Measurements from ENCODE around the gene GPR42. TPM values are rescaled to one million over a fixed set of nuclear protein-coding genes. Genes with fewer than 3 reads are reported as not detected.

The GPR42 gene
- total and polyA plus RNA-seq, 2 donors from 2014 or later: not detected

- H3K9ac ChIP-seq (ENCODE audit: low read length in 3 of 3): no peak overlapping the region
- TF ChIP-seq, protein P1, sequence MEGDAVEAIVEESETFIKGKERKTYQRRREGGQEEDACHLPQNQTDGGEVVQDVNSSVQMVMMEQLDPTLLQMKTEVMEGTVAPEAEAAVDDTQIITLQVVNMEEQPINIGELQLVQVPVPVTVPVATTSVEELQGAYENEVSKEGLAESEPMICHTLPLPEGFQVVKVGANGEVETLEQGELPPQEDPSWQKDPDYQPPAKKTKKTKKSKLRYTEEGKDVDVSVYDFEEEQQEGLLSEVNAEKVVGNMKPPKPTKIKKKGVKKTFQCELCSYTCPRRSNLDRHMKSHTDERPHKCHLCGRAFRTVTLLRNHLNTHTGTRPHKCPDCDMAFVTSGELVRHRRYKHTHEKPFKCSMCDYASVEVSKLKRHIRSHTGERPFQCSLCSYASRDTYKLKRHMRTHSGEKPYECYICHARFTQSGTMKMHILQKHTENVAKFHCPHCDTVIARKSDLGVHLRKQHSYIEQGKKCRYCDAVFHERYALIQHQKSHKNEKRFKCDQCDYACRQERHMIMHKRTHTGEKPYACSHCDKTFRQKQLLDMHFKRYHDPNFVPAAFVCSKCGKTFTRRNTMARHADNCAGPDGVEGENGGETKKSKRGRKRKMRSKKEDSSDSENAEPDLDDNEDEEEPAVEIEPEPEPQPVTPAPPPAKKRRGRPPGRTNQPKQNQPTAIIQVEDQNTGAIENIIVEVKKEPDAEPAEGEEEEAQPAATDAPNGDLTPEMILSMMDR (IDR thresholded peaks at IDR 0.05; ENCODE audit: borderline replicate concordance, extremely low read depth, insufficient read depth): no peak
- no peak overlapping the region for H3K4me3 ChIP-seq (ENCODE audit: low read length in 3 of 3)
- DNase-seq (no peak), FAIRE-seq (no peak)
- H3K27me3 ChIP-seq (ENCODE audit: control insufficient read depth, insufficient read depth, low read length): no peaks in the 10 kb centered on the region
- no peaks in the 10 kb centered on the region for H3K9me3 ChIP-seq (ENCODE audit: control insufficient read depth in 2 of 3, insufficient read depth in 1 of 3, low read length in 3 of 3)
- intact Hi-C loops (cut with DNase I): no loop called here
- H3K36me3 ChIP-seq (ENCODE audit: control insufficient read depth in 2 of 3, insufficient read depth in 3 of 3, low read length in 3 of 3): no peaks in the 10 kb centered on the region
- H3K4me1 ChIP-seq (ENCODE audit: control insufficient read depth in 2 of 3, insufficient read depth in 2 of 3, low read depth in 1 of 3, low read length in 3 of 3): no peaks in the 10 kb centered on the region
- H3K27ac ChIP-seq (ENCODE audit: low read depth in 2 of 2, low read length in 2 of 2): no peak overlapping the region
Observed at GRCh38 chr19:35419805-35420204, 48.9 kb downstream of the GPR42 start.

DNA sequence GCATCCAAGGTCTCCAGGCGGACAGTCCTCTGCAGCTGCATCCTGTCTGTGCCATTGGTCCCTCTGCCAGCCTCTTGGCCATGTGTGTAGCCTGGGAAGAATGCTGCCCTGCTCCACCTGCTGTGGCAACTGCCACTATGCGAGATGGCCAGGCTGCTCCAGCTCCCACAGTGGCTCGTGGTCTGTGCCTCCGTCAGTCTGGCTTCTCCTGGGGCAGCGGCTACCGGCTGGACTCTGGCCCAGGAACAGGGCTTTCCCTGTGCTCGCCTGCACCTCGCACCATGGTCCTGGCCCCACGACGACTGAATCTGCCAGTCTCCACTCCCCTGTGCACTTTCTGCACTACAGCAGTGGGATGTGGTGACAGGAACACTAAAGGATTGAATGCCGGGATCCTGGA, 50.5 kb downstream of the GPR42 start:
- Histone ChIP-seq H3K4me3 (ENCODE audit: low read length in 3 of 3) (no peak overlapping the region), H3K4me1 (ENCODE audit: control insufficient read depth in 2 of 3, insufficient read depth in 2 of 3, low read depth in 1 of 3, low read length in 3 of 3) (no peaks in the 10 kb centered on the region), H3K27me3 (ENCODE audit: control insufficient read depth, insufficient read depth, low read length) (no peaks in the 10 kb centered on the region), H3K9ac (ENCODE audit: low read length in 3 of 3) (no peak overlapping the region), H3K36me3 (ENCODE audit: control insufficient read depth in 2 of 3, insufficient read depth in 3 of 3, low read length in 3 of 3) (no peaks in the 10 kb centered on the region), H3K27ac (ENCODE audit: low read depth in 2 of 2, low read length in 2 of 2) (no peak overlapping the region), H3K9me3 (ENCODE audit: control insufficient read depth in 2 of 3, insufficient read depth in 1 of 3, low read length in 3 of 3) (no peaks in the 10 kb centered on the region)
- TF ChIP-seq, protein P1 (IDR thresholded peaks at IDR 0.05; ENCODE audit: borderline replicate concordance, extremely low read depth, insufficient read depth): no peak
- intact Hi-C loops (cut with DNase I): no loop called here
- FAIRE-seq (no peak), DNase-seq (no peak)

Small RNA genes lying within 50 kb of the gene (microRNA-seq; reads per million reads assigned to microRNA genes)
- not detected for gene MIR5196

Other genes starting within 250 kb of the GPR42 start
- 7.5 TPM for gene LGI4, start 236.0 kb upstream of the GPR42 start, total RNA-seq
- gene LGI4, start 236.0 kb upstream of the GPR42 start, polyA plus RNA-seq (ENCODE audit: insufficient read depth, low read depth, low replicate concordance): 5.1 TPM
- 31.8 TPM for gene FXYD1, start 232.2 kb upstream of the GPR42 start, total RNA-seq
- gene FXYD1, start 232.2 kb upstream of the GPR42 start, polyA plus RNA-seq (ENCODE audit: insufficient read depth, low read depth, low replicate concordance): 39.0 TPM
- 0.94 TPM for gene FXYD7, start 227.8 kb upstream of the GPR42 start, total RNA-seq
- gene FXYD7, start 227.8 kb upstream of the GPR42 start, polyA plus RNA-seq (ENCODE audit: insufficient read depth, low read depth, low replicate concordance): not detected
- 84.5 TPM for gene FXYD5, start 216.3 kb upstream of the GPR42 start, total RNA-seq
- 41.9 TPM for gene FXYD5, start 216.3 kb upstream of the GPR42 start, polyA plus RNA-seq (ENCODE audit: insufficient read depth, low read depth, low replicate concordance)
- not detected for gene FAM187B, start 142.3 kb upstream of the GPR42 start, total RNA-seq
- gene FAM187B, start 142.3 kb upstream of the GPR42 start, polyA plus RNA-seq (ENCODE audit: insufficient read depth, low read depth, low replicate concordance): not detected
- 87.2 TPM for gene LSR, start 122.1 kb upstream of the GPR42 start, total RNA-seq
- 37.9 TPM for gene LSR, start 122.1 kb upstream of the GPR42 start, polyA plus RNA-seq (ENCODE audit: insufficient read depth, low read depth, low replicate concordance)
- gene USF2, start 102.1 kb upstream of the GPR42 start, total RNA-seq: 118 TPM
- 82.8 TPM for gene USF2, start 102.1 kb upstream of the GPR42 start, polyA plus RNA-seq (ENCODE audit: insufficient read depth, low read depth, low replicate concordance)
- 1.3 TPM for gene HAMP, start 88.5 kb upstream of the GPR42 start, total RNA-seq
- gene HAMP, start 88.5 kb upstream of the GPR42 start, polyA plus RNA-seq (ENCODE audit: insufficient read depth, low read depth, low replicate concordance): 1.1 TPM
- gene MAG, start 78.9 kb upstream of the GPR42 start, total RNA-seq: 1.1 TPM
- gene MAG, start 78.9 kb upstream of the GPR42 start, polyA plus RNA-seq (ENCODE audit: insufficient read depth, low read depth, low replicate concordance): 0.41 TPM
- gene CD22, start 41.9 kb upstream of the GPR42 start, total RNA-seq: 15.4 TPM
- 0.82 TPM for gene CD22, start 41.9 kb upstream of the GPR42 start, polyA plus RNA-seq (ENCODE audit: insufficient read depth, low read depth, low replicate concordance)
- not detected for gene FFAR1, start 23.2 kb upstream of the GPR42 start, total RNA-seq
- not detected for gene FFAR1, start 23.2 kb upstream of the GPR42 start, polyA plus RNA-seq (ENCODE audit: insufficient read depth, low read depth, low replicate concordance)
- gene FFAR3, start 12.6 kb upstream of the GPR42 start, total RNA-seq: not detected
- gene FFAR3, start 12.6 kb upstream of the GPR42 start, polyA plus RNA-seq (ENCODE audit: insufficient read depth, low read depth, low replicate concordance): not detected
- gene FFAR2, start 77.2 kb downstream of the GPR42 start, total RNA-seq: 0.22 TPM
- gene FFAR2, start 77.2 kb downstream of the GPR42 start, polyA plus RNA-seq (ENCODE audit: insufficient read depth, low read depth, low replicate concordance): not detected
- gene KRTDAP, start 119.4 kb downstream of the GPR42 start, total RNA-seq: not detected
- not detected for gene KRTDAP, start 119.4 kb downstream of the GPR42 start, polyA plus RNA-seq (ENCODE audit: insufficient read depth, low read depth, low replicate concordance)
- 150 TPM for gene DMKN, start 142.6 kb downstream of the GPR42 start, total RNA-seq
- gene DMKN, start 142.6 kb downstream of the GPR42 start, polyA plus RNA-seq (ENCODE audit: insufficient read depth, low read depth, low replicate concordance): 137 TPM
- not detected for gene SBSN, start 157.2 kb downstream of the GPR42 start, total RNA-seq
- gene SBSN, start 157.2 kb downstream of the GPR42 start, polyA plus RNA-seq (ENCODE audit: insufficient read depth, low read depth, low replicate concordance): not detected
- not detected for gene GAPDHS, start 162.4 kb downstream of the GPR42 start, total RNA-seq
- not detected for gene GAPDHS, start 162.4 kb downstream of the GPR42 start, polyA plus RNA-seq (ENCODE audit: insufficient read depth, low read depth, low replicate concordance)
- gene TMEM147, start 174.6 kb downstream of the GPR42 start, total RNA-seq: 76.9 TPM
- gene TMEM147, start 174.6 kb downstream of the GPR42 start, polyA plus RNA-seq (ENCODE audit: insufficient read depth, low read depth, low replicate concordance): 233 TPM
- not detected for gene ATP4A, start 192.6 kb downstream of the GPR42 start, total RNA-seq
- not detected for gene ATP4A, start 192.6 kb downstream of the GPR42 start, polyA plus RNA-seq (ENCODE audit: insufficient read depth, low read depth, low replicate concordance)
- gene PMIS2, start 215.1 kb downstream of the GPR42 start, total RNA-seq: not detected
- not detected for gene PMIS2, start 215.1 kb downstream of the GPR42 start, polyA plus RNA-seq (ENCODE audit: insufficient read depth, low read depth, low replicate concordance)
- 15.9 TPM for gene HAUS5, start 241.7 kb downstream of the GPR42 start, total RNA-seq
- 6.8 TPM for gene HAUS5, start 241.7 kb downstream of the GPR42 start, polyA plus RNA-seq (ENCODE audit: insufficient read depth, low read depth, low replicate concordance)

All from kidney (tissue), 14 donors.